NCI-H2196 (cell line): Measurements from ENCODE around the gene SAMD15.
"Not testable (repeated sequence)": the region's sequence is repeated elsewhere in the genome, so short reads cannot be mapped to it uniquely, and the experiment has no call there.

Source experiments
- DNase-seq: peaks from one replicate; lab custom pipeline; 2025; ENCODE audit not compliant: unreplicated experiment; lab: John Stamatoyannopoulos, UW

The SAMD15 gene

DNA sequence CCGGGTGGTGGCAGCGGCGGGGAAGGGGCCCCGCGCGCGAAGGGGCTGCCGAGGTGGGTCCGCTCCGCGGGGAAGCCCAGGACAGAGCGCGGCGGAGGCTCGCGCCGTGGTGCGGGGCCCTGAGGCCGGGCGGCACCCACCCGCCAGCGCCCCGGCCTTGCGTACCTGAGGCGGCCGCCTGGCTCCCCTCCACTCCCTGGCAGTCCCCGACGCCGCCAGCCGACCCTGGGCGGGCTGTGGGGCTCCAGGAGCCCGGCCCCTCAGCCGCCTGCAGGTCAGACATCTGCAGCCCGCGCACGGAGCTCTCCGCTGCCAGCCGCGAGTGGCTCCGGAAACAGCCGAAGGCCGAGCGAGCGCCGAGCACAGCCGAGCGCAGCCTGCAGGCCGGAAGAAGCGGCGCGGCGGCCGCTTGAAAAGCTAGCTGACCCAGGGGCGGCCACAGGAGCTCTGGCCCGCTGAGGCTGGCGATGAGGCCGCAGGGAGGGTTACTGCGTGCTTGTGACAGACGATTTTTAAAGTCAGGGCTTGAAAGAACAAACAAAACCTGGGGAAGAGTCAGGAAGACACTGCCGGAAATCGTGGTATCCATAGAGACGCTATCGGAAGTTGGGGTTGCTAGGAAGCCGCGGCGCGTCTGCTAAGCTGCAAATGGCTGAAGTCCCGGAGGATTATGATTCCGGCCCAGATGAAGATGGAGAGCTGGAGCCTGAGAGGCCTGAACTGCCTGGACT, at the start of gene SAMD15, which contains the start of gene TMED8:
SAMD15 (plus strand) TSS at position 609 of the 731 bp plus-strand sequence; CDS start at position 649, 40 bp downstream.
TMED8 (minus strand) TSS at position 324 of the 731 bp plus-strand sequence; CDS start at position 283, 41 bp downstream.
- peak; percentile 85 for DNase-seq

DNA sequence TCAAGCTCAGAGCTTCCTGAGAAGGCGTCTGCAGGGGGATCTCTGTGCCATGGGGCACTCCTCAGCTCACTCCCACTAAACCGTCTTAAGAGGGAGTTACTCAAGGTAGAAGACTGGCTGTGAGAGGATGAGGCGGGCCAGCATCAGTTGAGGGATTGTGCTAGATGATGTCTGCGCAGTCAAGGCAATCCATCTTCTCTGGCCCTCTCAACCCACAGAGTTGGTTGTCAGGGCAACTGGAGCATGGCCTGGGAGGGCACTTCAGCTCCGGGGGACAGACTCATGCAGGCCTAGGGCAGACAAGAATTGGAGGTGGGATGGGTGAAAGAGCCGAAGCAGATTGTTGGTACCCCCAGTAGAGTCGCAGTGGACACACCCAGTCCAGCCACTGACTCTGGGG, 47.3 kb upstream of the SAMD15 start:
- DNase-seq: no peak

DNA sequence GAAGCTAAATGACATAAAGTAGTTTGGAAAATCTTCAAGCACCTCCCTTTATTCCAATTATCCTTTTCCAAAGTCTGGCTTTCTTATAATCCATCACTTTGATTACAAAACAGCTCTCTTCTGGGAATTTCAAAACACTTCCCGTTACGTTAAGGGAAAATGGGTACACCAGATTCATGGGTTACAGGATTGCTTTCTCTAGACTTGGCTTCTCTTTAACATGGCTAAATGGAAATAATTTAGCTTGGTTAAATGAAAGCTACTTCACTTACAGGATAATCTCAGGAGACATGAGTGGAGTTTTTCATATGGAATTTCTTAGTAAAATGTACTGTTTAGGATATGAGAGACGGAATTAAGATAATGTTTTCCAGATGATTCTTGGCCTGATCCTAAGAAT, 41.6 kb upstream of the SAMD15 start:
- DNase-seq: no peak

GRCh38 chr14:77337255-77337654, 39.9 kb upstream of the SAMD15 start:
- not testable (repeated sequence) for DNase-seq

- no peak for DNase-seq
Observed at GRCh38 chr14:77337880-77338279, 39.3 kb upstream of the SAMD15 start.

GRCh38 chr14:77338302-77338701, 38.9 kb upstream of the SAMD15 start:
- no peak for DNase-seq

DNA sequence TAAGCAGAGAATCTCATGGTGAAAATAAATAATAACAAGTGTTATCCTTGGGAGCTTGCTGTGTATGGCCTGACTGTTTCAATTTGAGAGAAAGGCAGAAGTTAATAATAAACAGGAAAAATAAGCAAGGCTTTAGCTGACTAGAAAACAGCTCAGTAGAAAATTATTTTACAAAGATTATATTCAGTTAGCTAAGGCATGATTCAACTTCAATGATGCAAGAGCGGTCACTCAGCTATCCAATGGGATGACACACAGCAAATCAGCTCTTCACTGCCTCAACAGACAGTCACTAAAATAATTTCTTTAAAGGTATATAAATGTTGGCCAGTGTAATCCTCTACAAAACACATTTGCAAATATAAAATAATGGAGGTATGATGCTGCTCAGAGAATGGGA, 37.8 kb upstream of the SAMD15 start:
- DNase-seq: no peak

GRCh38 chr14:77340389-77340788, 36.8 kb upstream of the SAMD15 start:
- DNase-seq: no peak

DNA sequence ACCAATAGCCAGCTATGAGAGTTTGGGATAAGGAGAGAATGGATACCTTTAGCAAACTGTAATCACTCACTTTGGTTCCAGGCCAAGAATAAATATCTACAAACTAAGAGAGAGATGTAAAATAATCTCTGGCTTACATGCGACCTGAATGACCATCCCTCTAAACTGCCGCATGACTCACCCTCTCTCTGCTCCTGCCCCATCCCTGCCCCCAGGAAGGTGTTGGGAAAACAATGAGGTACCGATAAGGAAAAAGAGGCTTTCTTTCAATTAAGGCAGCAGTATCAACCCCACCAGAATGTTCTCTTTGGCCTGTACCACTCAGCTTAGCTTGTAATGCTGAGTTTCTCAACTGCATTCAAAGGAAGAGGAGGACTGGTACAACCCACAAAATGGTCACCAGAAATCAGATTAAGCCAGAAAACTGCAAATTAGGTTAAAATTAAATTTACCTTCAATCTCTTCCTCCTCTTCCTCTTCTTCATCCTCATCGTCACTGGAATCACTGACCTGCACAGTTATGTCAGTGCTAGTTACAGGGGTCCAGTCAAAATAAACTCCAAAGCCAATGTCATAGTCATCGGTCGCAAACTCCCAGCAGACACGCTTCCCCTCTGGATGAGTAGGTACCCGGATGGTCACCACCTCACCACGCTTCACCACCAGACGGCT, 34.3 kb upstream of the SAMD15 start:
- DNase-seq: peak; percentile 37

GRCh38 chr14:77343662-77344061, 33.5 kb upstream of the SAMD15 start:
- DNase-seq: no peak

- no peak for DNase-seq
Observed at GRCh38 chr14:77344377-77344996, 32.7 kb upstream of the SAMD15 start.

DNA sequence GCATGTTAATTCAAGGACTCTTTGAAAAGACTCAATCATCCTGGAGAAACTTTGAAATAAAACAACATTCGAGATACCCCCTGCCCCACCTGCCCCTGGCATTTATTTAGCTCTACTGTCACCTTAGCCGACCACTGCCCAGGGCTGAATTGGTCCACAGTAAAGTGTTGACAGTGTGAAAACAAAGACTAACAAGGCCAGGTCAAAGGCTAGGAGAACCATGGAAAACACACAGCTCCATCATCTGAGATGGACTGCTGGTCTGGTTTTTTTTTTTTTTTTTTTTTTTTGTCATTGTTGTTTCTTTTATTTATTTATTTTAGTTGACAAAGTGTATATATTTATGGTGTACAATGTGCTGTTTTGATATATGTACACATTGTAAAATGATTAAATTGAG, 30.7 kb upstream of the SAMD15 start:
- DNase-seq: no peak

GRCh38 chr14:77347751-77348150, 29.4 kb upstream of the SAMD15 start:
- no peak for DNase-seq

- DNase-seq: no peak
Observed at GRCh38 chr14:77353469-77354141, 23.6 kb upstream of the SAMD15 start.

GRCh38 chr14:77355811-77356210, 21.4 kb upstream of the SAMD15 start:
- no peak for DNase-seq

- no peak for DNase-seq
Observed at GRCh38 chr14:77356899-77357298, 20.3 kb upstream of the SAMD15 start.

DNA sequence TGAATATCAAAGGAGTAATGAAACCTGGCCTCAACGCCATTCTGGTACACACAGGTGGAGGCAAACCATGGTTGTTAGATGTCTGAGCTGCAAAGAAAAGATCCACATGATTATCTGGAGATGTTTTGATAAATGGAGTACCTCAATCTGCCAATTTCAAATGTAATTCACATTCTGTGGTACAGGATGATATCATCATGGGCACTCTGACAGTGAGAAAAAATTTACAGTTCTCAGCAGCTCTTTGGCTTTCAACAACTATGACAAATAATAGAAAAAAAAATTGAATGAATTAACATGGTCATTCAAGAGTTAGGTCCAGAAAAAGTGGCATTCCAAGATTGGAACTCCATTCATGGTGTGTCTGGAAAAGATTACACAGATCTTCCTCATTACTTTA, 17.6 kb upstream of the SAMD15 start:
- DNase-seq: no peak

DNA sequence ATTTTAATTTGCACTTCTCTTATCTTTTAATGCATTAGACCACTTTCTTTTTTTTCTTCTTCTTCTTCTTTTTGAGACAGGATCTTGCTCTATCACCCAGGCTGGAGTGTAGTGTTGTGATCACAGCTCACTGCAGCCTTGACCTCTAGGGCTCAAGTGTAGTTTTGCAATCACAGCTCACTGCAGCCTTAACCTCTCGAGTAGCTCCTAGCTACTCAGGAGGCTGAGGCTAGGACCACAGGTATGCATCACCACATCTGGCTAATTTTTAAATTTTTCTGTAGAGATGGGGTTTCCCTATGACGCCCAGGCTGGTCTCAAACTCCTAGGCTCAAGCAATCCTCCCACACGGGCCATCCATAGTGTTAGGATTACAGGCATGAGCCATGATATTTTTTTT, 13.0 kb upstream of the SAMD15 start:
- DNase-seq: no peak

DNA sequence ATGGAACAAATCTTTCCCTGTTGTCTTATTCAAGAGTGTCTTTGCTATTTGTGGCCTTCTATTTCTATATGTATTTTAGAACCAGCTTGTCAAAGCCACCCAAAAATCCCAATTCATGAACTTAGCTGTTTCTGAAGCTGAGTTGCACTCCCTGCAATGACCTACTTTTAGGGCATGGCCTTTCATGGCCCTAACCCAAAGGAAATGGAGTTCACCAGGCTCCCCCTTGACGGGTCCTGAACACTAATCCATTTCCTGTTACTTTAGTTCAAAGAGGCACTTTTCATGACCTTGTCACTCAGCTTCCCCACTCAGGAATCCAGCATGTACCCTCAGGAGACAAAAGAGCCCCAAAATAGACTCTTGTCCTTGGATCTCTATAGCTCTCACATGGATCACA, 7.9 kb upstream of the SAMD15 start:
- DNase-seq: no peak

DNA sequence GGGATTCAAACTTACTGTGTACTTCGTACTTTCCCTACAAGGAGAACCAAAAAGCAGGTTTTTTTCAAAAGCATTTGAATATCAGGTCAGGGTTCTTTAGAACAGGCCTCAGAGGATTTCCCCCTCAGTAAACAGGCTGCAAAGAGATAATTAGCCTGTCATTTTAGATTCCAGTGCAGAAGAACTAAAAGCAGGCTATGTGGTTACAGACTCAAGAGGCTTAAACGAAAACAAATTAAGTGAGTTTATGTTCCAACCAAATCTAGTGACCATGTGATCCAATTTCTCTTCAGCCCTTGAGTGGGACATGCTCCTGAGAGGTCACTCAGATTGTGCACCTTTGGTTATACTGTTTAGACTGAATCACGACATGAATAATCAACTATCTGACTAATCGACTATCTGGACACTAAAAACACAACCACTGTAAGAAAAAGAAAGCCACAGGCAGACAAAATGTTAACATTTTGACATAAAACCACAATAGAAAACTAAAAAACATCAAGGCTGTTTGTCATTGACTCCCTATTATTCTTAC, 4.8 kb upstream of the SAMD15 start:
- no peak for DNase-seq
